ENCODE results near the gene EIF4G3.

DNA sequence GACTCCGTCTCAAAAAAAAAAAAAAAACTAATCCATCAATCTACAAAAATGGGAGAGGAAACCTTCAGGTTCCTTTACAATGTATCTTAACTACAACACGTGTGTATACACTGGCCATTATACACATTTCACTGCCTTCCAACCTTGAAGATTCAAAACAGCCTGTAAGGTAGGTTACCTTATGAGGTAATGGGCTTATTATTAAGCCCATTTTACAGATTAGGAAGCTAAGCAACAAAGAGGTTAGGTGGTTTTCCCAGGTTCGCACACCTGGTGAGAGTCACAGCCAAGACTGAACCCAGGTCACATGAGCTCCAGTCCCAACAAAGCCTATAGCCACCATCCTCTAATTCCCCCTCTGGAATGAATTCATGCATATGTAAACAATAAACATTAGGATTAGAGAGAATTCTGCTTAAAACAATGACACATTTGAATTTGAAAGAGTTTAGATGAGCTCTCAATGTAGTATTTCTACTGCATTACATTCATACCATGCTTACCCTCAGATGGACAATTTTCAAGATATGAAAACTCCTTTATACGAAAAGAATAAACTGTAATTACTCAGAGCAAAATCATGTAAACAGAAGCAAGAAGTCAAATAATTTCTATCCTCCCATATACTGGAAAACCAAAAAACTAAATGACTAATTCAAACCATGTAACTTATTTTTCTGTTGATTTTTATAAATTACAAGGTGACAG is 54.8 kb downstream of the EIF4G3 start:
- TF ChIP-seq CTCF (IDR thresholded peaks at IDR 0.05 in 8 of 11, conservative IDR thresholded peaks at IDR 0.05 in 3 of 11): no peak
- TF ChIP-seq POLR2A (IDR thresholded peaks at IDR 0.05): no peak
- TF ChIP-seq POLR2AphosphoS5 (IDR thresholded peaks at IDR 0.05): no peak

All from spleen (tissue), 7 donors.